Karpas-422 (cell line): Measurements from ENCODE around the gene PSKH1. TPM values are rescaled to one million over a fixed set of nuclear protein-coding genes. Genes with fewer than 3 reads are reported as not detected.

Experiments used
- DNase-seq: peaks from one replicate; pipeline ENCODE4 v3.0.0-alpha.2; 2015
- H2AFZ ChIP-seq: fragments of 200-600 bp; sonication (generic); 2 replicates; pipeline ENCODE4 v1.6.1; 2014; ENCODE audit warnings: antibody characterized with exemption, low read length, mixed read lengths
- H3K27ac ChIP-seq: fragments of 200-600 bp; sonication (generic); 2 replicates; pipeline ENCODE4 v1.5.1; 2014; ENCODE audit warnings: mild to moderate bottlenecking, low read length, moderate library complexity
- H3K27me3 ChIP-seq: fragments of 200-600 bp; sonication (generic); 2 replicates; pipeline ENCODE4 v1.6.1; 2014; ENCODE audit warnings: low read length, mixed read lengths
- H3K36me3 ChIP-seq: fragments of 200-600 bp; sonication (generic); 2 replicates; pipeline ENCODE4 v1.6.1; 2014; ENCODE audit warnings: low read length, mixed read lengths; ENCODE audit not compliant: insufficient read depth
- H3K4me1 ChIP-seq: fragments of 200-600 bp; sonication (generic); 2 replicates; pipeline ENCODE4 v1.6.1; 2014; ENCODE audit warnings: mild to moderate bottlenecking, low read length, mixed read lengths
- H3K4me2 ChIP-seq: fragments of 200-600 bp; sonication (generic); 2 replicates; pipeline ENCODE4 v1.6.1; 2014; ENCODE audit warnings: low read length, low read depth, mild to moderate bottlenecking; ENCODE audit not compliant: poor library complexity, severe bottlenecking
- H3K4me3 ChIP-seq: fragments of 200-600 bp; sonication (generic); 2 replicates; pipeline ENCODE4 v1.5.1; 2014; ENCODE audit warnings: mild to moderate bottlenecking, antibody characterized with exemption, low read length, mixed read lengths
- H3K79me2 ChIP-seq: fragments of 200-600 bp; sonication (generic); 2 replicates; pipeline ENCODE4 v1.6.1; 2014; ENCODE audit warnings: mild to moderate bottlenecking, low read length, mixed read lengths
- H3K9ac ChIP-seq: fragments of 200-600 bp; sonication (generic); 2 replicates; pipeline ENCODE4 v1.6.0; 2014; ENCODE audit warnings: low read length
- H3K9me2 ChIP-seq: fragments of 200-600 bp; sonication (generic), shearing (Covaris generic); replicated peaks from 2 replicates; pipeline ENCODE4 v1.6.0; 2014; ENCODE audit warnings: mild to moderate bottlenecking, low read length, moderate library complexity; ENCODE audit not compliant: insufficient read depth
- H3K9me3 ChIP-seq: fragments of 300-700, 200-600 bp; sonication (generic); 2 replicates; pipeline ENCODE4 v1.6.1; 2014; ENCODE audit warnings: low read length, mixed read lengths
- H4K20me1 ChIP-seq: fragments of 200-600 bp; sonication (generic); 2 replicates; pipeline ENCODE4 v1.6.1; 2014; ENCODE audit warnings: mild to moderate bottlenecking, antibody characterized with exemption, low read length, low read depth; ENCODE audit not compliant: insufficient read depth
- total RNA-seq: library from RNA; depleted of rRNA; stranded (reverse); fragments of >200 nt; shearing (Covaris generic); gene quantifications from 2 replicates; pipeline ENCODE4 v1.2.3, GENCODE V29; 2014; ENCODE audit warnings: low replicate concordance

The PSKH1 gene
- total RNA-seq, 1 experiment from 2014 or later, result 7.2 TPM

- no peaks in the 10 kb centered on the region for H3K27me3 ChIP-seq
- no peaks in the 10 kb centered on the region for H3K9me3 ChIP-seq
- peak within 1 kb of the TSS; percentile 41; the same call in 1 of the 2 replicates for H2AFZ ChIP-seq
- peaks cover 38% of the 10 kb centered on the region for H3K79me2 ChIP-seq
- peak within 1 kb of the TSS; percentile 74 for H3K4me3 ChIP-seq
- DNase-seq, result peak; percentile 94
- peaks cover 16% of the 10 kb centered on the region; the same call in 1 of the 2 replicates for H4K20me1 ChIP-seq
- H3K4me1 ChIP-seq, result peaks cover 24% of the 10 kb centered on the region
- H3K9ac ChIP-seq, result peak within 1 kb of the TSS; percentile 91
- H3K36me3 ChIP-seq, result peaks cover 28% of the 10 kb centered on the region; the same call in 1 of the 2 replicates
- peak within 1 kb of the TSS; percentile 75 for H3K4me2 ChIP-seq
- H3K27ac ChIP-seq, result peak within 1 kb of the TSS; percentile 47; the same call in 1 of the 2 replicates
- H3K9me2 ChIP-seq, result no peaks in the 10 kb centered on the region
Measured at GRCh38 chr16:67872631-67873434, 20.2 kb upstream of the PSKH1 start, which contains the start of gene EDC4. TSS of gene EDC4 (plus strand) at chr16:67873052. CDS start at chr16:67873262, 210 bp downstream.

DNA sequence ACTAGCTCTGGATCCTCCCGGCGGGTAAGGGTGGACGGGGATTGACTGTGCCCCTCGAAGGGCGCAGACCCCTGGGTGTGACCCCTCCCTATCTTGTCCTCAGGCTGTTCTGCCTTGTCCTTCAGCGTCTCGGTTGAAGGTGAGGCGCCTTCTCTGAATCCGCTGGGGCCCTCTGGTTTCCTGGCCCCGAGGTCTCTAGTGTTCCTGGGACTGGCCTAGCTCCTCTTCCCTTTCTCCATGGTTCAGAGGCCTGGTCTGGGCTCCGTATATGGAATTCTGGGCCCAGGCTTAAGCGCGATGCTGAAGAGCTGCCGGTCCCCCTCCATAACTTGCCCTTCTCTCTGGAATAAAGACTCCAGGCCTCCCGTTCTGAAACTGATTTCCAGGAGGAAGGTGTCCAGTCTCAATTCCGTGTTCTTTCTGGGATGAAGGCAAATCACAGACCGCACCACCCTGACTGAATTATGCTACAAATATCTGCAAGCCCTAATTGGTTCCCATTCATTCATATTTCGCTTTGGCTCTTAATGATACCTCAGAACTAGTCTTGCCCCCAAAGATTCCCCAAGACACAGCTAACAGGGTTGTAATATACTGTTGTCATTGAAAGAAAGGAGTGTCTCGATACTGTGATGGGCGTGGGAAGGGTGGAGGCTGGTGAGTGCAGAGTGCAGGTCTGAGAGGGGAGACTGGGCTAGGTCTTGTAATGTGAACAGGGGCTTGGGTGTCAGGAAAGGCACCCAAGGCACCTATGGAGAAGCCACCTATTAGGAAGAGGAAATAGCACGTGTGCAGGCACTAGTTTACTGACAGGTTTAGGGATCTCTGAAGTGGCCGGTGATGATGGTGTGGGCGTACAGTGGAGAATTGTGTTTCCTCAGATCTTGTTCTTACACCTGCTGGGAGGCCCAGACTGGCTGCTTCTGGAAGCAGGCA lies 19.4 kb upstream of the PSKH1 start:
- peak overlapping the region; percentile 74 for H3K4me3 ChIP-seq
- peaks cover 24% of the 10 kb centered on the region for H3K4me1 ChIP-seq
- peak overlapping the region; percentile 75 for H3K4me2 ChIP-seq
- H3K9me2 ChIP-seq, result no peaks in the 10 kb centered on the region
- DNase-seq, result peak; percentile 57
- H4K20me1 ChIP-seq, result peaks cover 16% of the 10 kb centered on the region; the same call in 1 of the 2 replicates
- H3K27me3 ChIP-seq, result no peaks in the 10 kb centered on the region
- H3K79me2 ChIP-seq, result peaks cover 38% of the 10 kb centered on the region
- peak overlapping the region; percentile 91 for H3K9ac ChIP-seq
- H3K36me3 ChIP-seq, result peaks cover 21% of the 10 kb centered on the region; the same call in 1 of the 2 replicates
- no peaks in the 10 kb centered on the region for H3K9me3 ChIP-seq
- peak overlapping the region; percentile 41; the same call in 1 of the 2 replicates for H2AFZ ChIP-seq
- peak overlapping the region; percentile 47; the same call in 1 of the 2 replicates for H3K27ac ChIP-seq

GRCh38 chr16:67874372-67874771 lies 18.7 kb upstream of the PSKH1 start:
- Histone ChIP-seq H3K27ac (no peak overlapping the region), H3K9ac (peak overlapping the region; percentile 91), H3K27me3 (no peaks in the 10 kb centered on the region), H2AFZ (no peak overlapping the region), H3K36me3 (peaks cover 21% of the 10 kb centered on the region; the same call in 1 of the 2 replicates), H3K9me3 (no peaks in the 10 kb centered on the region), H4K20me1 (peaks cover 16% of the 10 kb centered on the region; the same call in 1 of the 2 replicates), H3K9me2 (no peaks in the 10 kb centered on the region), H3K79me2 (peaks cover 38% of the 10 kb centered on the region), H3K4me2 (peak overlapping the region; percentile 75), H3K4me1 (peaks cover 24% of the 10 kb centered on the region), H3K4me3 (peak overlapping the region; percentile 74)
- no peak for DNase-seq

- H3K27me3 ChIP-seq, result no peaks in the 10 kb centered on the region
- DNase-seq, result no peak
- no peak overlapping the region for H3K27ac ChIP-seq
- H3K79me2 ChIP-seq, result peaks cover 38% of the 10 kb centered on the region
- no peak overlapping the region for H3K4me2 ChIP-seq
- no peaks in the 10 kb centered on the region for H3K9me2 ChIP-seq
- H3K9me3 ChIP-seq, result no peaks in the 10 kb centered on the region
- peaks cover 23% of the 10 kb centered on the region for H3K4me1 ChIP-seq
- peaks cover 16% of the 10 kb centered on the region; the same call in 1 of the 2 replicates for H4K20me1 ChIP-seq
- peaks cover 21% of the 10 kb centered on the region; the same call in 1 of the 2 replicates for H3K36me3 ChIP-seq
- H3K9ac ChIP-seq, result no peak overlapping the region
- H2AFZ ChIP-seq, result no peak overlapping the region
- no peak overlapping the region for H3K4me3 ChIP-seq
Measured at GRCh38 chr16:67877064-67877463, 16.0 kb upstream of the PSKH1 start.

GRCh38 chr16:67878232-67878631 lies 14.8 kb upstream of the PSKH1 start:
- H3K9ac ChIP-seq, result no peak overlapping the region
- no peak overlapping the region for H3K4me3 ChIP-seq
- H3K9me2 ChIP-seq, result no peaks in the 10 kb centered on the region
- peaks cover 16% of the 10 kb centered on the region for H3K4me1 ChIP-seq
- peaks cover 35% of the 10 kb centered on the region for H3K79me2 ChIP-seq
- H3K4me2 ChIP-seq, result no peak overlapping the region
- no peak for DNase-seq
- no peaks in the 10 kb centered on the region for H3K9me3 ChIP-seq
- H3K27me3 ChIP-seq, result no peaks in the 10 kb centered on the region
- H3K27ac ChIP-seq, result no peak overlapping the region
- peaks cover 18% of the 10 kb centered on the region; the same call in 1 of the 2 replicates for H4K20me1 ChIP-seq
- peaks cover 21% of the 10 kb centered on the region; the same call in 1 of the 2 replicates for H3K36me3 ChIP-seq
- no peak overlapping the region for H2AFZ ChIP-seq

DNA sequence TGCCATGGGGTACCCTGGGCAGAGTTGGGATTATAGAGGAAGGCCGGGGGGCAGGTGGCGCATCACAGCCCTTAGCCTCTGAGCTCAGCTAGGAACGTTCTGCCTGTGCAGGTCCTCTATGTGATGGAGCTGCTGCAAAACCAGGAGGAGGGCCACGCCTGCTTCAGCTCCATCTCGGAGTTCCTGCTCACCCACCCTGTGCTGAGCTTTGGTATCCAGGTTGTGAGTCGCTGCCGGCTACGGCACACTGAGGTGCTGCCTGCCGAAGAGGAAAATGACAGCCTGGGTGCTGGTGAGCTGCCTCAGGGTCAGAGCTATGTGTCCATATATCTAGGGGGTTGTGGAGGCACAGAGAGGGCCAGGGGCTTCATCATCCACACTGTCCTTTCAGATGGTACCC lies 14.2 kb upstream of the PSKH1 start:
- Histone ChIP-seq H3K4me1 (peaks cover 14% of the 10 kb centered on the region), H3K9ac (no peak overlapping the region), H3K4me3 (no peak overlapping the region), H3K36me3 (peaks cover 21% of the 10 kb centered on the region; the same call in 1 of the 2 replicates), H3K79me2 (peaks cover 29% of the 10 kb centered on the region), H3K4me2 (no peak overlapping the region), H3K9me2 (no peaks in the 10 kb centered on the region), H4K20me1 (peaks cover 18% of the 10 kb centered on the region; the same call in 1 of the 2 replicates), H3K27ac (no peak overlapping the region), H3K9me3 (no peaks in the 10 kb centered on the region), H2AFZ (no peak overlapping the region), H3K27me3 (no peaks in the 10 kb centered on the region)
- DNase-seq, result no peak

GRCh38 chr16:67879462-67879861 lies 13.6 kb upstream of the PSKH1 start:
- Histone ChIP-seq H3K27me3 (no peaks in the 10 kb centered on the region), H2AFZ (no peak overlapping the region), H3K27ac (no peak overlapping the region), H3K4me3 (no peak overlapping the region), H3K79me2 (peaks cover 23% of the 10 kb centered on the region), H3K4me2 (no peak overlapping the region), H3K9me3 (no peaks in the 10 kb centered on the region), H3K4me1 (peaks cover 8% of the 10 kb centered on the region), H3K36me3 (peaks cover 21% of the 10 kb centered on the region; the same call in 1 of the 2 replicates), H4K20me1 (peaks cover 12% of the 10 kb centered on the region; the same call in 1 of the 2 replicates), H3K9ac (no peak overlapping the region), H3K9me2 (no peaks in the 10 kb centered on the region)
- DNase-seq, result no peak
